RWPE1 (cell line): Measurements from ENCODE around the gene PLEKHJ1.

ENCODE experiments used
- CTCF ChIA-PET: fragments of 350-600 bp; sonication (Branson Sonifier 250); formaldehyde crosslinking; extraction: SDS; loops from one replicate; lab custom pipeline; 2021; lab: Yijun Ruan, JAX
- POLR2A ChIA-PET: fragments of 400-600 bp; formaldehyde crosslinking; extraction: SDS; loops from one replicate; lab custom pipeline; 2020; ENCODE audit warnings: antibody characterized with exemption; ENCODE audit not compliant: low non-redundant PET; lab: Yijun Ruan, JAX
- DNase-seq: peaks from one replicate; pipeline ENCODE4 v3.0.0; 2012; ENCODE audit warnings: low spot score
- H3K27ac ChIP-seq: fragments of 450-650 bp; 2 replicates; pipeline ENCODE4 v1.5.1; 2017
- TF ChIP-seq, protein P1 (sequence below): fragments of 450-650 bp; conservative IDR thresholded peaks from 2 replicates; pipeline ENCODE4 v1.5.1; 2017; ENCODE audit warnings: low read depth, mild to moderate bottlenecking

PLEKHJ1 gene

GRCh38 chr19:2278459-2279158 lies 42.5 kb upstream of the PLEKHJ1 start:
- H3K27ac ChIP-seq: no peak overlapping the region
- ChIA-PET POLR2A (interaction anchor here (1.0 kb wide), 1 partner anchor 8 kb away, joined by 3 read pairs; no protein-coding TSS in a partner anchor), CTCF (no interaction called here)
- no peak for DNase-seq
- TF ChIP-seq, protein P1, sequence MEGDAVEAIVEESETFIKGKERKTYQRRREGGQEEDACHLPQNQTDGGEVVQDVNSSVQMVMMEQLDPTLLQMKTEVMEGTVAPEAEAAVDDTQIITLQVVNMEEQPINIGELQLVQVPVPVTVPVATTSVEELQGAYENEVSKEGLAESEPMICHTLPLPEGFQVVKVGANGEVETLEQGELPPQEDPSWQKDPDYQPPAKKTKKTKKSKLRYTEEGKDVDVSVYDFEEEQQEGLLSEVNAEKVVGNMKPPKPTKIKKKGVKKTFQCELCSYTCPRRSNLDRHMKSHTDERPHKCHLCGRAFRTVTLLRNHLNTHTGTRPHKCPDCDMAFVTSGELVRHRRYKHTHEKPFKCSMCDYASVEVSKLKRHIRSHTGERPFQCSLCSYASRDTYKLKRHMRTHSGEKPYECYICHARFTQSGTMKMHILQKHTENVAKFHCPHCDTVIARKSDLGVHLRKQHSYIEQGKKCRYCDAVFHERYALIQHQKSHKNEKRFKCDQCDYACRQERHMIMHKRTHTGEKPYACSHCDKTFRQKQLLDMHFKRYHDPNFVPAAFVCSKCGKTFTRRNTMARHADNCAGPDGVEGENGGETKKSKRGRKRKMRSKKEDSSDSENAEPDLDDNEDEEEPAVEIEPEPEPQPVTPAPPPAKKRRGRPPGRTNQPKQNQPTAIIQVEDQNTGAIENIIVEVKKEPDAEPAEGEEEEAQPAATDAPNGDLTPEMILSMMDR: no peak

GRCh38 chr19:2277138-2277537 lies 41.0 kb upstream of the PLEKHJ1 start:
- peak overlapping the region; percentile 94; the same call in 1 of the 2 replicates for H3K27ac ChIP-seq
- ChIA-PET CTCF (no interaction called here), POLR2A (no interaction called here)
- TF ChIP-seq, protein P1: no peak
- no peak for DNase-seq

- TF ChIP-seq, protein P1: no peak
- no peak for DNase-seq
- ChIA-PET POLR2A (no interaction called here), CTCF (interaction anchor here (0.6 kb wide), 1 partner anchor 18 kb away, joined by 4 read pairs; no protein-coding TSS in a partner anchor)
- peak overlapping the region; percentile 94 for H3K27ac ChIP-seq
Observed at GRCh38 chr19:2276429-2276986, 40.4 kb upstream of the PLEKHJ1 start.

DNA sequence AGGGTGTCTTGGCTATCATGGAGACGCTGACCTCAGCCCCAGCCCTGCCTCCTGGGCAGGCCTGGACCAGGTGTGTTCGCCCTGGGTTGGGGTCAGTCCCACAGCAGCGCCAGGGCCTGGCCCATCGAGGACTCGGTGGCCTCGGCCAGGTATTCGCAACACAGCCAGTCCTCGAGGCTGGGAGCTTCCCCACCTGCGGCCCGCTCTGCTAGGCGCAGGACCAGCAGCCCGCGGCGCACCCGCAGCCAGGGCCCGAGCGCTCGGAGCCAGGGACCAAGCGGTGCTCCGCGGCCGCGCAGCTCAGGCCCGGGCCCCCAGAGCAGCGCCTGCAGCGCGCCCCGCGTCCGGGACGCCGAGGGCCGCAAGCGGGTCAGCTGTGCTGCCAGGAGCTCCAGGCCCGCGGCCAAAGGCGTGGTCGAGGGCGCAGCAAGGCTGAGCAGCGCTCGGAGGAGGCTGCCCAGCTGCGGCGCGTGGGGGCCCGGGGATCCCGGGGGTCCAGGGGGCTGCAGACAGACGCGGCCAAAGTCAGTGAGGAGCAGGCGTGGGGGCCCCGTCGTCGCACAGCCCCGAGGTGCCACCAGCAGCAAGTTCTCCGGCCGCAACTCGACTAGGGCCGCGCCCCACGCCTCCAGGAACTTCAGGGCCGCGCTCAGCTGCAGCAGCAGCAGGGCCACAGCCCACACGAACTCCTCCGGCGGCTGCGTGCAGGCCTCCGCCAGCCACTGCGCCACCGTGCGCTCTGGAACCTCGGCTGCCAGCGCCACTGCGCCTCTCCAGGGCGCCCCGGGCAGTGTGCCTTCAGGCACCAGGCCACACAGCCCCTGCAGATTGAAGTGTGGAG lies 39.7 kb upstream of the PLEKHJ1 start:
- TF ChIP-seq, protein P1: no peak
- ChIA-PET POLR2A (no interaction called here), CTCF (interaction anchor here (0.6 to 0.9 kb wide), 2 partner anchors 18 to 68 kb away, joined by 3 to 4 read pairs; no protein-coding TSS in a partner anchor)
- no peak for DNase-seq
- H3K27ac ChIP-seq: peak overlapping the region; percentile 94

DNA sequence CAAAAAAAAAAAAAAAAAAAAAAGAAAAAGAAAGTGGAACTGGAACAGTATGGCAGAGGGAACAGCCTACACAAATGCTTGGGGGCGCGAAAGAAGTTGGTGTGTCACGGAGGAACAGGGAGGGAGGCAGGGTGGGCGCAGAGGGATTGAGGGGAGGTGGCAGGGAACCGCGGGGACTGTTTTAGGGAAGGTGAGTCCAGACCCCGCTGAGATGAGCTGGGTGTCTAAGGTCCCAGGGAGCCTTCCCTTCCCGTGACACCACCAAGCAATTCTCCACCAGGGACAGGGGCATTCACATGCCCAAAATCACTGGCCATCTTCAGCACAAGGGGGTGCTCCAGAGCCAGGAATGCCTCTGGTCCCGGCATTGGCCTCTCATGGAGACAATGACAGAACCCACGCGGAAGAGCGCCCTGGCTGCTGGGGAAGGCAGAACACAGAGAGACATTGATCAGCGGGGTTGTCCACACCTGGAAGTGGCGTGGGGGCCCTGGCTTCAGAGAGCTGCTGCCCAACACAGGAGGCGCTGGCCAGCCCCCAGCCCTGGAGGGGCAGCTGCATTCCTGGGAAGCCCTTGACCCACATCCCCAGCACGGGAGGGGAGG lies 38.9 kb upstream of the PLEKHJ1 start:
- TF ChIP-seq, protein P1: peak; percentile 32; the same call in 1 of the 2 replicates
- CTCF ChIA-PET: interaction anchor here (0.6 to 0.9 kb wide), 3 partner anchors 67 to 338 kb away, joined by 3 to 4 read pairs (median 3); no protein-coding TSS in a partner anchor
- peak; percentile 48 for DNase-seq
- peak overlapping the region; percentile 94 for H3K27ac ChIP-seq
- POLR2A ChIA-PET: interaction anchor here (0.6 kb wide), 1 partner anchor 242 kb away, joined by 4 read pairs; no protein-coding TSS in a partner anchor
